ENCODE measurements around the gene TGFB1. TPM values are rescaled to one million over a fixed set of nuclear protein-coding genes. Genes with fewer than 3 reads are reported as not detected.

TGFB1 gene
- total and polyA plus RNA-seq, 5 experiments from 2014 or later: 30.5 to 85.6 (median 45.4) TPM

DNA sequence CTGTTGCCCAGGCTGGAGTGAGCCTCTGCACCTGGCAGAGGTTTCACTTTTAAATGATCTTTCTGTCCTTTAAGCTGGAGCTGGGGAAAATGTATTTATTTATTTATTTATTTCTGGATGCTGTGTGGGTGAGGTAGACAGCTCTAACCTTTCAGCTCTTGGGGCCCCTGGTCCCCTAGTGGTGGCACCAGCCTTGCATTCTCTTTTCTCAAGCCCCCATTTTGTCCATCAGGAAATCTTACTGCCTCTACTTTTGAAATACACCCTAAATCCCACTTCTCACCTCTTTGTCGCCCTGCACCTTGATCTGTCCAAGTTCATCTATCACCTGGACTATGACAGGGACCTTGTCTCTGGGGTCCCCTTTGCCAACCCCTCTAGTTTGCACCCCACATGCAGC, 12.4 kb upstream of the TGFB1 start:
- no peaks in the 10 kb centered on the region for H3K36me3 Mint-ChIP-seq
- H3K27ac Mint-ChIP-seq: peak overlapping the region in 8 of 10 donors; percentile 0 to 83 (median 53)
- H3K9me3 Mint-ChIP-seq: no peaks in the 10 kb centered on the region
- peak overlapping the region in 7 of 10 donors; percentile 9 to 60 (median 20) for H3K4me3 Mint-ChIP-seq
- H3K4me1 Mint-ChIP-seq: peaks cover 6 to 47% (median 29%) of the 10 kb centered on the region in 4 donors
- no peak for ATAC-seq
- no peaks in the 10 kb centered on the region for H3K27me3 Mint-ChIP-seq
- POLR2A ChIA-PET: interaction anchor here (0.9 to 5.3 kb wide), 5 partner anchors 10 to 165 kb away, joined by 3 to 95 read pairs (median 44); partner anchors contain the start of genes DMAC2, HNRNPUL1 and TGFB1
- DNase-seq: no peak

DNA sequence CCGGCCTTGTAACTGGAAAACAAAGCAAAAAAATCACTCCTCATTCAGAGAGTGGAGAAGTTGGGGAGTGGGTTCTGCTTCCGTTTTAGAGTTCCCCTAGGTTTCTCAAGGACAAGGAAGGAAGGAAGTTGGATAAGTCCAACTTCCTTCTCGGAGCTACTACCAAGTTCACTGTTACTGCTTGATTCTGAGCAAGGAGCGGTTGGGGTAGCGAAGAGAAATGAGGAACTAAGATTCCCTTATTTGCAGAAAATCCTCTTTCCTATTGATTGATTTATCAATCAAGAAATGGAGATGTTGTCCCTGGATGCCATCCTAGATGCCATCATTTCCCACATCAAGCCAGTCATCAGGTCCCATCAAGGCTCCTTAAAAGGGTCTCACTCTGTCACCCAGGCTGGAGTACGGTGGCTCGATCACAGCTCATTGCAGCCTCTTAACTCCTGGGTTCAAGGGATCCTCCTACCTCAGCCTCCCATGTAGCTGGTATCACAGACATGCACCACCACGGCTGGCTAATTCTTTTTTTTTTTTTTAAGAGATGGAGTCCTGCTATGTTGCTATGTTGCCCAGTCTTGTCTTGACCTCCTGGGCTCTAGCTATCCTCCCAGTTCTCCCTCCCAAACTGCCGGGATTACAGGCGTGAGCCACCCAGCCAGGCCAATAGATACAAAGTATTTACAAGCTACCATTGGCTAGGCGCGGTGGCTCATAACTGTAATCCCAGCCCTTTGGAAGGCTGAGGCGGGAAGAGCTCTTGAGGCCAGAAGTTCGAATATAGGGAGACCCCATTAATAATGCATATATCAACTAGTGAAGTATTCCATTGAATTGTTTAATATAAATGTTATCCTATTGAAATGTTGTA, 11.0 kb upstream of the TGFB1 start:
- Mint-ChIP-seq H3K27ac (peak overlapping the region; percentile 99 to 100 (median 100)), H3K27me3 (no peaks in the 10 kb centered on the region), H3K36me3 (peaks cover 0 to 1% (median 0%) of the 10 kb centered on the region in 3 donors), H3K9me3 (no peaks in the 10 kb centered on the region), H3K4me1 (peaks cover 9 to 55% (median 36%) of the 10 kb centered on the region in 4 donors), H3K4me3 (peak overlapping the region; percentile 89 to 97 (median 94))
- ATAC-seq (no peak), DNase-seq (no peak)
- POLR2A ChIA-PET: interaction anchor here (0.8 to 5.3 kb wide), 18 partner anchors 8 to 878 kb away, joined by 3 to 95 read pairs (median 5); partner anchors contain the start of genes BCKDHA, CCDC97, DMAC2 and EXOSC5

DNA sequence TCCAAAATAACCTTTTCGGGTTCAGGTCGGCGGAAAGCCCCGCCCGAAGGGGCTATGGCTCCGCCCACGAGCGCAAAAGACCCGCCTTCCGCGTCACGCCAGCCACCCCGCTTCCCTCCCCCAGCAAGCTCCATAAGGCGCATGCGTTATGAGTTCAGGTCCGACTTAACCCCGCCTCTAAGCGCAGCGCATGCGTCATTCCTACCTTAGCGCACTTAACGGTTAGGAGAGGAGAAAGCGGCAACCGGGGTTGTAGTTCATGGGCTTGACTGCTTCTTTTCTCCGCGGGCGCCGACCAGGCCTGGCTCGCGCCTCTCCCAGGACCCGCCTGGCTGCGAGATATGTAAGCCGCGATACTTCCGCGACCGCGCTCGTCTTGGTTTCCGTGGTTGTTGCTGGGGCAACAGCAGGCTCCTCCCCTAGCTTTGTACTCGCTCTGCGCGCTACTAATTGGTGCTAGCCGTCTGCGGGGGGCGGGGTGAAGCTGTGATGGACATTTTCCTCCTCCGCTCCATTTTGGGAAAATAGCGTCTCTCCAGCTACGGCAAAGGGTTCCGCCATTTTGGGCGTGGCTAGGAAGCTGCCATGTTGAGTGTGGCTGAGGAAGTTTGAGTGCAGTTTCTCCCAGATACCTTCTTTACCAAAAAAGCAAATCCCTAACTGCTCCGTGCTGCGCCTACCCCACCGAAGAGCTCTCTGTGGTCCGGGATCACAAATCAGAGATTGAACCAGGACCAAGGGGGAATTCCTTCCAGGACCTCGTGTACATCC, 10.2 kb upstream of the TGFB1 start, which contains the start of gene B9D2:
B9D2 (minus strand) TSS at position 397 of the 771 bp plus-strand sequence. CDS start 630 bp downstream, outside the sequence.
- H3K27ac Mint-ChIP-seq: peak within 1 kb of the TSS; percentile 99 to 100 (median 100)
- H3K27me3 Mint-ChIP-seq: no peaks in the 10 kb centered on the region
- POLR2A ChIA-PET: interaction anchor here (0.6 to 5.3 kb wide), 22 partner anchors 8 to 879 kb away, joined by 3 to 95 read pairs (median 4); partner anchors contain the start of genes BCKDHA, CCDC97, DMAC2 and EXOSC5
- no peaks in the 10 kb centered on the region for H3K9me3 Mint-ChIP-seq
- peaks cover 0 to 1% (median 0%) of the 10 kb centered on the region in 3 donors for H3K36me3 Mint-ChIP-seq
- H3K4me3 Mint-ChIP-seq: peak within 1 kb of the TSS; percentile 89 to 97 (median 94)
- ATAC-seq (peak; percentile 93 to 94), DNase-seq (peak; percentile 91 to 100 (median 98))
- peaks cover 12 to 57% (median 40%) of the 10 kb centered on the region in 4 donors for H3K4me1 Mint-ChIP-seq

DNA sequence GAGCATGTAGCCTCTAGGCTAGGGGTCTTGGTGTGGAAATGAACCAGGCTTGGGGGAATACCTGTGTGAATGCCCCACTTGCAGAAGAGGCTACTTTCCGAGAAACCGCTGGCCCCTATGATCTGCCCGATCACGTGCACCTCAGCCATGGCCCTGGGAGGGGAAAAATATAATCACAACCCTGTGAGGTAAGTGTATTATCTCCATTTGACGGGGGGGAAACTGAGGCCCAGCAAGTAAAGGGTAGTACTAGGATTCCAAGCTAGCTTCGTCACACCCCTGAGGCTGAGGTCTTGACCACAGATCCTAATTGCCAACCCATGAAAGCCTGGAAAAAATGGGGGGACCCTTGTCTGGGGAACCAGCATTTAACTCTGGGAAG, 9.6 kb upstream of the TGFB1 start:
- Mint-ChIP-seq H3K27me3 (no peaks in the 10 kb centered on the region), H3K9me3 (no peaks in the 10 kb centered on the region), H3K36me3 (peaks cover 0 to 1% (median 0%) of the 10 kb centered on the region in 3 donors), H3K4me1 (peaks cover 13 to 60% (median 43%) of the 10 kb centered on the region in 4 donors), H3K4me3 (peak overlapping the region; percentile 89 to 97 (median 94)), H3K27ac (peak overlapping the region; percentile 99 to 100 (median 100))
- ATAC-seq: no peak
- POLR2A ChIA-PET: interaction anchor here (0.6 to 5.3 kb wide), 15 partner anchors 8 to 100 kb away, joined by 3 to 95 read pairs (median 6); partner anchors contain the start of genes BCKDHA, CCDC97, DMAC2 and EXOSC5
- DNase-seq: no peak

DNA sequence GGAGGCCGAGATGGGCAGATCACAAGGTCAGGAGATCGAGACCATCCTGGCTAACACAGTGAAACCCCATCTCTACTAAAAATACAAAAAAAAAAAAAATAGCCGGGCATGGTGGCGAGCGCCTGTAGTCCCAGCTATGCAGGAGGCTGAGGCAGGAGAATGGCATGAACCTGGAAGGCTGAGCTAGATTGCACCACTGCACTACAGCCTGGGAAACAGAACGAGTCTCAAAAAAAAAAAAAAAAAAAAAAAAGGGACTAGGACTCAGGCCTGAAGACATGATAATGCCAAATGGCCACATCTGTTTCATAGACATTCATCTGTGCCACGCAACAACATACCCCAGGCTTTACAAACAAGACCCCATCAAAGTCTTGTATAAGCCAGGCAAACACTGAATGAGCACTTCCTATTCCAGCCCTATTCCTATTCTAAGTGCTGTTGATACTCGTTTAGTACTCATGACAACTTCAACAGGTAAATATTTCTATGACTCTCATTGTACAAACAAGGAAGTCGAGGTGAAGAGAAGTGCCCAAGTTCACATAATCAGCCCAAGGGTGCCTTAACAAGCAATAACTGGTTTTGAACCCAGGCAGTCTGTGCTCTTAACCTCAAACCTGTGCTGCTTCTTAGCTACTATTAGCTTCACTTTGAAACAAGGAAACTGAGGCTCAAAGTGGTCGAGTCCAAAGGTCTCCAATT, 8.6 kb upstream of the TGFB1 start:
- DNase-seq (no peak), ATAC-seq (no peak)
- H3K27me3 Mint-ChIP-seq: no peaks in the 10 kb centered on the region
- peak overlapping the region; percentile 69 to 100 (median 100) for H3K27ac Mint-ChIP-seq
- POLR2A ChIA-PET: interaction anchor here (0.5 to 5.3 kb wide), 6 partner anchors 7 to 557 kb away, joined by 3 to 95 read pairs (median 4); partner anchors contain the start of genes TGFB1 and TMEM91
- no peaks in the 10 kb centered on the region for H3K9me3 Mint-ChIP-seq
- H3K4me1 Mint-ChIP-seq: peaks cover 18 to 64% (median 54%) of the 10 kb centered on the region in 4 donors
- peak overlapping the region in 9 of 10 donors; percentile 89 to 97 (median 93) for H3K4me3 Mint-ChIP-seq
- H3K36me3 Mint-ChIP-seq: peaks cover 0 to 1% (median 0%) of the 10 kb centered on the region in 3 donors

DNA sequence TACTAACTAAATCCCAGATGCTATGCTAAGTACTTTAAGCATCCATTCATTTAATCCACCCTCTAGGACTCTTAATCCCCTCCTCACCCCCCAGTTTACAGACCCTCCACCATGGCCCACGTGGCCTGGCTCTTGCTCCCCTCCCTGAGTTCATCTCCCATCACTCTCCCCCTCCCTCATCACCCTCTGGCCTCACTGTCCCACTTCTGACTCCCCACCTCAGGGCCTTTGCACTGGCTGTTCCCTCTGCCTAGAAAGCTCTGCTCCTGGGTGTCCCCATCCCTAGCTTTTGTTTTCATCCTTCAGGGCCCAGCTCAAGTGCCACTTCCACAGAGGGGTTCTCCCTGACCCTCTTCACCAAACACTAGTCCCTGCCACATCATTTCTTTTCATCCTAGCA, 6.0 kb upstream of the TGFB1 start:
- POLR2A ChIA-PET: interaction anchor here (0.7 to 1.4 kb wide), 4 partner anchors 18 to 96 kb away, joined by 3 to 9 read pairs (median 6); no protein-coding TSS in a partner anchor
- Mint-ChIP-seq H3K27ac (peak overlapping the region in 9 of 10 donors; percentile 3 to 79 (median 68)), H3K9me3 (no peaks in the 10 kb centered on the region), H3K4me3 (peak overlapping the region in 5 of 10 donors; percentile 9 to 66 (median 30)), H3K36me3 (peaks cover 0 to 1% (median 0%) of the 10 kb centered on the region in 3 donors), H3K4me1 (peaks cover 36 to 76% (median 71%) of the 10 kb centered on the region in 4 donors), H3K27me3 (no peaks in the 10 kb centered on the region)
- ATAC-seq: no peak
- no peak for DNase-seq

DNA sequence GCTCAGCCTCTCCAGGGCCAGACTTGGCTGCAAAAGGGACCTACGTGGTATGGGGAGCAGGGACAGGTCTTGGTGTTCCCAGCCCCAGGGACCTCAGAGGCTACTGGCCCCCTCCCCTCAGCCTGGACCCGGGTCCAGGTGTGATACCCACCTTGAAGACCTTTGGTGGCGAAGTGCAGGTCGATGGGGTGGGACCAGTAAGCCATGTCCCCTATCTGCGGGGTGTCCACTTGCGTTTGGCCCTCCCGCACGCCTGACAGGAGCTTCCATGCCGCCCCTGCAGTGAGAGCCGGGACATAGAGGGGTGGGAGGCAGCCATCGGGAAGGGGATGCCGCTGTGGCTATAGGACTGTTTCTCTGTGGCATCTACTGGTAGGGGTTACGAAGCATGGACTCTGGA, 4.0 kb upstream of the TGFB1 start:
- DNase-seq (no peak), ATAC-seq (no peak)
- Mint-ChIP-seq H3K27me3 (no peaks in the 10 kb centered on the region), H3K36me3 (peaks cover 0 to 3% (median 3%) of the 10 kb centered on the region in 3 donors), H3K4me3 (peak overlapping the region in 9 of 10 donors; percentile 44 to 90 (median 81)), H3K4me1 (peaks cover 37 to 69% (median 61%) of the 10 kb centered on the region in 4 donors), H3K9me3 (no peaks in the 10 kb centered on the region), H3K27ac (peak overlapping the region; percentile 84 to 99 (median 96))
- POLR2A ChIA-PET: interaction anchor here (0.8 to 12.0 kb wide), 3 partner anchors 39 to 95 kb away, joined by 3 to 180 read pairs (median 3); partner anchors contain the start of gene CCDC97

DNA sequence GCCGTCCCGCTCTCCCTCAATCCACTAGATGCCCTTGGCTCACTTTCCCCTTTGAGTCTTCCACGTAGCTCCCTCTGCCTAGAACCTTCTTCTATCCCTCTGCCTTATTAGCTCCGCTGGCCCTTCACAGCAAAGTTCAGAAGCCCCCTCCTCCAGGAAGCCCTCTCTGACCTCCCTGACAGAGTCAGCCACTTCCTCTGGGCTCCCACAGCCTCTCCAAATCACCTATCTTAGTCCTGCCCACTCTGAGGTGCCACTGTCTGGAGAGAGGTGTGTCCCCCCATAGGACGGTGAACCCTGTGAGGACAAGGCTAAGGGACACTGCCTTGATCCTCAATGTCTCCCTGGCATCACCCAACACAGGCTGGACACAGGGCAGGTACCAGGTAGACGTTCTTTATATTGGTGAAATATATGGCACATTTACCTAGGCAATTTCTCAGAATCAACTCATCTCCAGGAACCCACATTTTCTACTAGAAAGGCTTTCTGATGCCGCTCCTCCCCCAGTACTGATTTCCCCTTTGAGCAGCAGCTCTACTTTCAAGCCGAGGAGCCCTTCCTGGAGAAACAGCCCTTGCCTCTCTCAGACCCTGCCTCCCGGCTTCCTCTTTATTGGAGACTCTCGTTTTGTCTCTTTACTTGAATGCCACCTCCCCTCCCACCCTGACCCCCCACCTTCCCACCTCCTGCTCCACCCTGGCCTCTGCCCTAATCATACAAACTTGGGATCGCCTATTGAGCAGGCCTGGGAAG, 3.4 kb upstream of the TGFB1 start:
- POLR2A ChIA-PET: interaction anchor here (0.5 to 12.0 kb wide), 9 partner anchors 7 to 606 kb away, joined by 3 to 180 read pairs (median 3); partner anchors contain the start of genes B9D2, CCDC97 and HNRNPUL1
- Mint-ChIP-seq H3K4me1 (peaks cover 37 to 63% (median 58%) of the 10 kb centered on the region in 4 donors), H3K36me3 (peaks cover 0 to 3% (median 3%) of the 10 kb centered on the region in 3 donors), H3K27me3 (no peaks in the 10 kb centered on the region), H3K9me3 (no peaks in the 10 kb centered on the region), H3K4me3 (peak overlapping the region; percentile 70 to 90 (median 82)), H3K27ac (peak overlapping the region; percentile 89 to 99 (median 97))
- peak in 1 of 2 donors; percentile 12 for ATAC-seq
- peak in 3 of 10 donors; percentile 38 to 50 (median 50) for DNase-seq

DNA sequence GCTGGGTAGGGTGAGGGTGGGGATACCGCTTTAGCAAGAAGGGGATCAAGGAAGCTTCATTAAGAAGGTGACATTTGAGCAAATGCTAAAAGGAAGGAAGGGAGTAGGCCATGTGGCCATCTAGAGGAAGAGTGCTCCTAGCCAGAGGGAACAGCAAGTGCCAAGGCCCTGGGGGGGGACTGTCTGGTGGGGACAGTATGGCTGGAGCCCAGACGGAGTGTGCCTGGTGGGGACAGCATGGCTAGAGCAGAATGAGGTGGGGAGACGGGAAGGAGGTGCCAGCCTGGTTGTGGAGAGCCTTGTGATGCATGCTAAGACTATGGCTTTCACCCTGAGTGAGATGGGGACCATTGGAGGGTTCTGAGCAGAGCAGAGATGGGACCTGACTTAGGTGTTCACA, 2.1 kb upstream of the TGFB1 start:
- peaks cover 44 to 69% (median 62%) of the 10 kb centered on the region in 4 donors for H3K4me1 Mint-ChIP-seq
- H3K27ac Mint-ChIP-seq: peak overlapping the region; percentile 89 to 99 (median 97)
- no peak for ATAC-seq
- no peaks in the 10 kb centered on the region for H3K9me3 Mint-ChIP-seq
- H3K27me3 Mint-ChIP-seq: no peaks in the 10 kb centered on the region
- POLR2A ChIA-PET: interaction anchor here (0.9 to 12.0 kb wide), 7 partner anchors 9 to 152 kb away, joined by 3 to 180 read pairs (median 8); partner anchors contain the start of genes B9D2, CCDC97 and HNRNPUL1
- H3K36me3 Mint-ChIP-seq: peaks cover 0 to 3% (median 3%) of the 10 kb centered on the region in 3 donors
- peak overlapping the region; percentile 70 to 90 (median 82) for H3K4me3 Mint-ChIP-seq
- DNase-seq: no peak

DNA sequence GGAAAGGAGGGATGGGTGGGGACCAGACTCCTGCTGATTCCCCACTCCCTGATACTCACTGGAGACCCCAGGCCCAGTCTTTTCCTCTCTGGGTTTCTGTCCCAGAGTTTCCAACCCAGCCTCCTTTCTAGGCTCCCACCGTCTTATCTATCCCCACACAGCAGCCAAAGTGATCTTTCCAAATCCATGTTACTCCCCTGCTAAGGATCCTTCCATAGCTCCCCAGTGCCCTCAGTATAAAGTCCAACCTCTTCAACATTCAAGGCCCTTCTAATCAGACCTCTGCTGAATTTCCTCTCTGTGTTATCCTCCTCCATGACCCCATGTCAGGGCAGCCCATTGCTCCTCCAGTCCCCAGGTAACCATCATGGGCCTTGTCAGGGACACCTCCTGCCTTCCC, 1.3 kb upstream of the TGFB1 start:
- peak overlapping the region; percentile 45 to 90 (median 82) for H3K4me3 Mint-ChIP-seq
- peaks cover 0 to 3% (median 3%) of the 10 kb centered on the region in 3 donors for H3K36me3 Mint-ChIP-seq
- no peaks in the 10 kb centered on the region for H3K27me3 Mint-ChIP-seq
- peaks cover 44 to 74% (median 64%) of the 10 kb centered on the region in 4 donors for H3K4me1 Mint-ChIP-seq
- DNase-seq (no peak), ATAC-seq (no peak)
- POLR2A ChIA-PET: interaction anchor here (0.6 to 12.0 kb wide), 7 partner anchors 9 to 1522 kb away, joined by 3 to 180 read pairs (median 8); partner anchors contain the start of genes B9D2, CCDC97 and HNRNPUL1
- peak overlapping the region; percentile 89 to 99 (median 97) for H3K27ac Mint-ChIP-seq
- H3K9me3 Mint-ChIP-seq: no peaks in the 10 kb centered on the region
